GM18508 (cell line): ENCODE data around the gene PTPRN2.
"Not testable (repeated sequence)": the region's sequence is repeated elsewhere in the genome, so short reads cannot be mapped to it uniquely, and the experiment has no call there.

Source experiments
- ATAC-seq: cut with Tn5 transposase; IDR thresholded peaks from one replicate; pipeline ENCODE4 v1.9.1; 2021; ENCODE audit warnings: moderate number of reproducible peaks; ENCODE audit not compliant: insufficient read depth, unreplicated experiment

PTPRN2 gene

GRCh38 chr7:158264881-158265742, 322.5 kb downstream of the PTPRN2 start:
- ATAC-seq: no peak

- no peak for ATAC-seq
Measured at GRCh38 chr7:158263964-158264748, 323.5 kb downstream of the PTPRN2 start.

- ATAC-seq: no peak
Measured at GRCh38 chr7:158263110-158263963, 324.3 kb downstream of the PTPRN2 start.

GRCh38 chr7:158262284-158263109, 325.1 kb downstream of the PTPRN2 start:
- ATAC-seq: no peak

- no peak for ATAC-seq
Measured at GRCh38 chr7:158261362-158262235, 326.0 kb downstream of the PTPRN2 start.

GRCh38 chr7:158260567-158261361, 326.9 kb downstream of the PTPRN2 start:
- no peak for ATAC-seq

- no peak for ATAC-seq
Measured at GRCh38 chr7:158259671-158260418, 327.8 kb downstream of the PTPRN2 start.

GRCh38 chr7:158259141-158259540, 328.5 kb downstream of the PTPRN2 start:
- ATAC-seq: no peak

GRCh38 chr7:158258411-158259130, 329.1 kb downstream of the PTPRN2 start:
- ATAC-seq: no peak

GRCh38 chr7:158257516-158258410, 329.9 kb downstream of the PTPRN2 start:
- no peak for ATAC-seq

GRCh38 chr7:158257001-158257400, 330.6 kb downstream of the PTPRN2 start:
- ATAC-seq: no peak

- ATAC-seq: no peak
Measured at GRCh38 chr7:158256091-158256816, 331.4 kb downstream of the PTPRN2 start.

- ATAC-seq: no peak
Measured at GRCh38 chr7:158255558-158255957, 332.1 kb downstream of the PTPRN2 start.

- no peak for ATAC-seq
Measured at GRCh38 chr7:158255156-158255555, 332.5 kb downstream of the PTPRN2 start.

- ATAC-seq: not testable (repeated sequence)
Measured at GRCh38 chr7:158253670-158254045, 334.0 kb downstream of the PTPRN2 start.
